Esophagus muscularis mucosa (tissue), 4 donors: ENCODE data around the gene TAGLN. TPM values are rescaled to one million over a fixed set of nuclear protein-coding genes. Genes with fewer than 3 reads are reported as not detected.
A peak's percentile ranks its signal among the peaks of the same experiment; 100 is the strongest.

ENCODE experiments used
- DNase-seq: peaks from one replicate; pipeline ENCODE4 v3.0.0-alpha.2; 2017; ENCODE audit errors: extremely low spot score
- H3K27ac ChIP-seq, 4 donors: fragments of 200-600 bp; sonication (generic); replicated peaks in 1 of 4; 1 replicate in 3 of 4; 2 replicates in 1 of 4; pipeline ENCODE4 v1.5.1; 2016 to 2019; ENCODE audit warnings: mild to moderate bottlenecking in 1 of 4
- H3K27me3 ChIP-seq, 4 donors: fragments of 200-600 bp; sonication (generic); one replicate each; pipeline versions ENCODE4 v1.5.1 to v1.6.0; 2016 to 2019
- H3K36me3 ChIP-seq, 4 donors: fragments of 200-600 bp; sonication (generic); one replicate each; pipeline ENCODE4 v1.5.1; 2016 to 2019
- H3K4me1 ChIP-seq, 4 donors: fragments of 200-600 bp; sonication (generic); one replicate each; pipeline ENCODE4 v1.5.1; 2016 to 2019
- H3K4me3 ChIP-seq, 4 donors: fragments of 200-600 bp; sonication (generic); 1 replicate in 2 of 4; 2 replicates in 2 of 4; pipeline ENCODE4 v1.5.1; 2016 to 2019; ENCODE audit warnings: mild to moderate bottlenecking in 4 of 4, moderate library complexity in 1 of 4
- H3K9me3 ChIP-seq, 4 donors: fragments of 200-600 bp; sonication (generic); 1 replicate in 3 of 4; 2 replicates in 1 of 4; pipeline ENCODE4 v1.5.1; 2016 to 2019
- CTCF ChIP-seq, 3 experiments: fragments of 200-600 bp in 2 of 3; fragments of 450-650 bp in 1 of 3; sonication (generic) in 2 of 3; IDR thresholded peaks; one replicate each; pipeline ENCODE4 v1.5.1; 2017 to 2019; ENCODE audit warnings: antibody characterized with exemption in 3 of 3, mild to moderate bottlenecking in 2 of 3, moderate library complexity in 1 of 3
- EP300 ChIP-seq: sonication (generic); formaldehyde crosslinking; IDR thresholded peaks from one replicate; pipeline ENCODE4 v1.6.1; 2017; ENCODE audit warnings: antibody characterized with exemption
- POLR2A ChIP-seq: fragments of 450-650 bp; IDR thresholded peaks from one replicate; pipeline ENCODE4 v1.6.1; 2017; ENCODE audit warnings: antibody characterized with exemption, moderate library complexity, mild to moderate bottlenecking, low read depth
- POLR2AphosphoS5 ChIP-seq, 2 donors: sonication (generic); formaldehyde crosslinking; IDR thresholded peaks; one replicate each; pipeline ENCODE4 v1.6.1; 2017; ENCODE audit warnings: antibody characterized with exemption in 2 of 2
- WGBS: methylation state at CpG from one replicate; pipeline ENCODE4 v1.1.5; 2018; 5-methylcytosine and 5-hydroxymethylcytosine counted together
- intact Hi-C: fragments of 100-400 bp; cut with DNase I; formaldehyde crosslinking; loops from one replicate; pipeline ENCODE4 v1.15.1; 2023
- total RNA-seq, 4 donors: library from RNA; depleted of rRNA; stranded (reverse); fragments of >200 nt; gene quantifications; one replicate each; pipeline versions ENCODE4 v1.1.0 to v1.2.1, GENCODE V29; 2016

Gene TAGLN
- total RNA-seq, 4 donors from 2014 or later = 12,513 to 19,293 (median 14,679) TPM

DNA sequence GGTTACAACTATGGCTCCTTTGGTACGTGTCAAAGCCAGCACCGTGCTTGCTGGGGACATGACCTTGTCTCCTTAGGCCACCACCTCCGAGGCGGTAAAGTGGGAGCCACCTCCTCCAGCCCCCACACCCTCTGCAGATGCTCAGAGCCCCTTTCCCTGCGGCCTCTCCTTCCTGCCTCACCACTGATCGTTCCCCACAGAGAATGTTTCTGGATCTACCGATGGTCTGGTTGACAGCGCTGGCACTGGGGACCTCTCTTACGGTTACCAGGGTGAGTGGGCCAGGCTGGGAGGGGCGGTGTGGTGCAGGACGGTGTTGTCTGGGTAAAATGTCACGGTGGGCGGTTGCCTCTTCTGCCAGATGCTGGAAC lies 11.8 kb upstream of the TAGLN start:
- no peaks in the 10 kb centered on the region for H3K27me3 ChIP-seq
- H3K4me1 ChIP-seq = peaks cover 0 to 18% (median 3%) of the 10 kb centered on the region in 4 donors
- 88% methylated on average over 13 of the region's 13 CpGs for WGBS
- intact Hi-C loops = no loop called here
- DNase-seq = no peak
- H3K4me3 ChIP-seq = no peak overlapping the region
- peaks cover 54 to 97% (median 91%) of the 10 kb centered on the region in 4 donors for H3K36me3 ChIP-seq
- no peak for TF ChIP-seq CTCF (IDR thresholded peaks at IDR 0.05)
- peak overlapping the region in 1 of 4 donors; percentile 13 for H3K27ac ChIP-seq
- no peaks in the 10 kb centered on the region for H3K9me3 ChIP-seq

DNA sequence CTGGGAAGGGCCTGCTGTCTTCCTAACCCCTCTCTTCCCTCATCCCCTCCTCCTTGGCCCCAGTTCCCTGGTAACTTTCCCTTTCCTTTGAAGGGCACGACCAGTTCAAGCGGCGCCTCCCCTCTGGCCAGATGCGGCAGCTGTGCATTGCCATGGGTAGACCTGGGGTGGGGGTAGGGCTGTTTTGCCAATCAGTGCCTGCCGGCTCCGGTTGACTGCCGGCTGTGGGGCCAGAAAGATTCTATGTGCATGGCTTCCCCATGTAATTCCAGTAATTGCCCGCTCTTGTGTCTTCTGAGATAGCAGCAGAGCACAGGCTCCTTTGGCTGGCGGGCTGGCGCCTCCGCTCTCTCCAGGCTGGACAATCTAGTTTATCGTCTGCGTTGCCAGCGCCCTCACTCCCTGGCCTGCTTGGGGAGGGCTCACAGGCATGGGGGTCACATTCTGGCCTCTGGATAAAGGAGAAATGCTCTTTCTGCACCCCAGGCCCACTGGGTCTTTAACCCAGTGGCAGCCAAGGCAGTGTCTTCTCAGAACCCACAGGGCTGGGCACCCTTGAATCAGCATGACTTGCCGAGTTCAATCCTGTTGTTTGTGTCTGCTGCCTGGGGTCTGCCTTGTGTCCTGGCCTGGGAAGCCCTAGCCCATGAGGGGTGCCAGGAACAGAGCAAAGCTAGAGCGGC lies 11.2 kb upstream of the TAGLN start:
- Histone ChIP-seq H3K4me3 (no peak overlapping the region), H3K27me3 (no peaks in the 10 kb centered on the region), H3K9me3 (no peaks in the 10 kb centered on the region), H3K36me3 (peaks cover 54 to 97% (median 91%) of the 10 kb centered on the region in 4 donors), H3K4me1 (peaks cover 0 to 17% (median 3%) of the 10 kb centered on the region in 4 donors), H3K27ac (peak overlapping the region in 2 of 4 donors; percentile 4 to 13)
- no peak for TF ChIP-seq POLR2AphosphoS5 (IDR thresholded peaks at IDR 0.05)
- TF ChIP-seq EP300 = no peak
- TF ChIP-seq POLR2A = no peak
- TF ChIP-seq CTCF (IDR thresholded peaks at IDR 0.05) = no peak
- intact Hi-C loops = no loop called here
- no peak for DNase-seq
- 90% methylated on average over 14 of the region's 16 CpGs for WGBS

- Histone ChIP-seq H3K27me3 (no peaks in the 10 kb centered on the region), H3K4me3 (no peak overlapping the region), H3K36me3 (peaks cover 57 to 97% (median 92%) of the 10 kb centered on the region in 4 donors), H3K27ac (peak overlapping the region in 1 of 4 donors; percentile 9), H3K4me1 (peaks cover 0 to 17% (median 4%) of the 10 kb centered on the region in 4 donors), H3K9me3 (no peaks in the 10 kb centered on the region)
- WGBS = 96% methylated on average over 10 of the region's 20 CpGs
- no peak for TF ChIP-seq EP300
- no peak for DNase-seq
- intact Hi-C loops = no loop called here
Observed at GRCh38 chr11:117188620-117189081, 10.5 kb upstream of the TAGLN start.

DNA sequence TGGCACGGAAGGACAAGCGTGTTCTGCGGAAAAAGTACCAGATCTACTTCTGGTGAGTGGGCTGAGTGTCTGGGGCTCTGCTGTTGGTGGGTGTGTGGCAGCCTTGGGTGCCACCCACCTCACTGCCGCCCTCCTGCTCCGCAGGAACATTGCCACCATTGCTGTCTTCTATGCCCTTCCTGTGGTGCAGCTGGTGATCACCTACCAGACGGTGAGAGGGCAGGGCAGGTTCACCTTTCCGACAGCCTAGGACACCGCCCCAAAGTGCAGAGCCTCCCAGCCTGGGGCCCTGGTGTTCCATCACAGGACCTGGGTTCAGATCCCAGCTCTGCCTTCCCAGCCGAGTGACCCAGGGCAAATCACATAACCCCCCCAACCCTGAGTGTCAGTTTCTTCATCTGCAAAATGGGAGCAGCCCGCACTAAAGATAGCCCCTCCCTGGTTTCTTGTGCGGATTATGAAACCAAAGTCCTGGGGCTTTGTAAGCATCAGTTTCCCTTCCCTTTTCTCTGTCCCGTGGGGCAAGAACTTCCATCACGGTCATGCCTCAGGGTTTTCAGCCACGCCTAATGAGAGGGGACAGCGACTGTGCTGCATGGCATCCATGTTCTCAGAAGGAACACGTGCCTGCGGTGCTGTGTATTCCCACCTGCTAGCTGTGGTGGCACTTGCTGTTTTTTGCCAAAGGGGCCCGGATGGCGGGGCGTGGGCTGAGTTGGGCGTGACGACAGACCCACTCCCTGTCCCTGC lies 9.8 kb upstream of the TAGLN start:
- H3K9me3 ChIP-seq = no peaks in the 10 kb centered on the region
- peaks cover 0 to 15% (median 8%) of the 10 kb centered on the region in 4 donors for H3K4me1 ChIP-seq
- intact Hi-C loops = no loop called here
- TF ChIP-seq POLR2A (no peak), CTCF (IDR thresholded peaks at IDR 0.05) (no peak), POLR2AphosphoS5 (IDR thresholded peaks at IDR 0.05) (no peak)
- WGBS = 89% methylated on average over 21 of the region's 22 CpGs
- DNase-seq = no peak
- peak overlapping the region in 1 of 4 donors; percentile 18 for H3K27ac ChIP-seq
- H3K27me3 ChIP-seq = no peaks in the 10 kb centered on the region
- no peak overlapping the region for H3K4me3 ChIP-seq
- H3K36me3 ChIP-seq = peaks cover 55 to 97% (median 93%) of the 10 kb centered on the region in 4 donors

DNA sequence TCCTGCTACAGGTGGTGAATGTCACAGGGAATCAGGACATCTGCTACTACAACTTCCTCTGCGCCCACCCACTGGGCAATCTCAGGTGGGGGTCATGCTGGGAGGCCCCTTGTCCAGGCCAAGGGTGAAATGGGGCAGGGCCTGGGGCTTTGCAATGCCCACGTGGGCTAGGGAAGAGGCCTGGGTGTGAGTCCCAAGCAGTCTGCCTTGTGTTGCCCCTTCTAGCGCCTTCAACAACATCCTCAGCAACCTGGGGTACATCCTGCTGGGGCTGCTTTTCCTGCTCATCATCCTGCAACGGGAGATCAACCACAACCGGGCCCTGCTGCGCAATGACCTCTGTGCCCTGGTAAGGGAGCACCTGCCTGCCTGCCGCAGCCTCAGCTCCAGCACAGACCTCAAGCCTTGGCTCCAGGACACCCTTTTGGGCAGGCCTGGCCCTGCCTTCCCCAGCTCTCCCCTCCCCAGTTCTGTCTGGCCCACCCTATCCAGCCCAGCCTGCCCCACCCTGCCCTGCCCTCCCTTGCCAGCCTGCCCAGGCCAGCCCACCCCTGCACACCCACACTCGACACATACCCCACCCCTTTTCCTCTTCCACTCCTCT lies 9.1 kb upstream of the TAGLN start:
- WGBS = 69% methylated on average over 5 of the region's 8 CpGs
- no peak for DNase-seq
- no peak for TF ChIP-seq POLR2AphosphoS5 (IDR thresholded peaks at IDR 0.05)
- no peak for TF ChIP-seq POLR2A
- TF ChIP-seq EP300 = no peak
- no peak for TF ChIP-seq CTCF (IDR thresholded peaks at IDR 0.05)
- Histone ChIP-seq H3K36me3 (peaks cover 55 to 95% (median 90%) of the 10 kb centered on the region in 4 donors), H3K27me3 (no peaks in the 10 kb centered on the region), H3K4me1 (peaks cover 0 to 15% (median 8%) of the 10 kb centered on the region in 4 donors), H3K4me3 (no peak overlapping the region), H3K27ac (peak overlapping the region in 1 of 4 donors; percentile 18), H3K9me3 (no peaks in the 10 kb centered on the region)
- intact Hi-C loops = no loop called here
